Measurements from ENCODE around the gene RAC3.

The RAC3 gene

DNA sequence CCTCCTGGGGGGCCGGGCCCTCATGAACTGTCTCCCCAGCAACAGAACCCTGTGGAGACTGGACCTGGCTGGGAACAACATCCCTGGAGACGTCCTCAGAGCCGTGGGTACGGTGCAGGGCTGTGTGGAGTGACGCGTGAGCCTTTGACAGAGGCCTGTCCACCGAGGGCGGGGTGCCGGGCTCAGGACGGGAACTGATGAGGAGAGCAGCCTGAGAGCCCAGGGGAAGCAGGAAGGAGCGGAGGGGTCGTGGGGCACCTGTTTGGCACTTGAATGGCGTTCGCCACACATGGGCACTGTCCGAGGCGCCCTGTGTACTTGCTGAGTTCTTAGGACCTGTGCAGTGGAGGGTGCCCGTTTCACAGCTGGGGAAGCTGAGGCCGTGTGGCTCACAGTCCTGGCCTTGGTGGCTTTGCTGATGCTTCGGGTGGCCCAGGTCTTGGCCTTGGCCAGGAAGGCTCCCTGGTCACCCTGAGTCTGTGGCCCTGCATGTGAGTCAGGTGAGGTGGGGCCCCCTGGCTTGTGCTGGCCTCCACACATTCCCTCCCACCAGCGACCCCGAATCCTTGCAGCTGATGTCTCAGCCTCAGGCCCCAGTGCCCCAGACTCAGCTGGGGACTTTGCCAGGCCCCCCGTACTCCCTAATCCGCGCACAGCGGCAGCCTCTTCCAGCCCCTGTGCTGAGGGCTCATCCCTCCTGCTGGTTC, 5.9 kb upstream of the RAC3 start:
- 95 to 96% methylated on average over 25 of the region's 25 CpGs for WGBS, 2 experiments
- Histone ChIP-seq H3K27ac (ENCODE audit: insufficient read depth, low read depth, low read length, poor library complexity, severe bottlenecking) (no peak overlapping the region), H3K9me3 (ENCODE audit: control insufficient read depth, low read length) (no peaks in the 10 kb centered on the region)

DNA sequence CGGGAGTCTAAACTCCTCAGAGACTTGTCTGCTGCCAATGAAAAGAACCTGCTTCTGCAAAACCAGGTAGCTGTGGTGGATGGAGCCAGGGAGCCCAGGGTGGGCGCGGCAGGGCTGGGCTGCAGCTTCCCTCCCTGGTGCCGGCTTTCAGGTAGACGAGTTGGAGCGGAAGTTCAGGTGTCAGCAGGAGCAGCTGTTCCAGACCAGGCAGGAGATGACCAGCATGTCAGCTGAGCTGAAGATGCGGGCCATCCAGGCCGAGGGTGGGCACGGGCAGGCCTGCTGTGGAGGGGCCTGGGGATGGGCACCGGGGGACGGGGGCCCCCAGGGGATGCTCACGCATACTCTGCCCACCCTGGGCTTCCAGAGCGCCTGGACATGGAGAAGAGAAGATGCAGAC, 3.2 kb upstream of the RAC3 start:
- no peaks in the 10 kb centered on the region for H3K27me3 ChIP-seq (ENCODE audit: control insufficient read depth, insufficient read depth, low read length, poor library complexity, severe bottlenecking)
- WGBS, 2 experiments, result 95 to 97% methylated on average over 13 of the region's 13 CpGs
- no peak overlapping the region for H3K4me3 ChIP-seq (ENCODE audit: insufficient read depth, low read depth, low read length)
- no peaks in the 10 kb centered on the region for H3K36me3 ChIP-seq (ENCODE audit: control insufficient read depth, insufficient read depth, low read length)
- no peaks in the 10 kb centered on the region for H3K9me3 ChIP-seq (ENCODE audit: control insufficient read depth, low read length)
- peaks cover 11% of the 10 kb centered on the region for H3K4me1 ChIP-seq (ENCODE audit: control insufficient read depth, insufficient read depth, low read length)
- no peak overlapping the region for H3K27ac ChIP-seq (ENCODE audit: insufficient read depth, low read depth, low read length, poor library complexity, severe bottlenecking)

More for the DNA sequence above, 5.9 kb upstream of the RAC3 start:
- Histone ChIP-seq H3K4me3 (ENCODE audit: insufficient read depth, low read depth, low read length) (no peak overlapping the region), H3K4me1 (ENCODE audit: control insufficient read depth, insufficient read depth, low read length) (peaks cover 17% of the 10 kb centered on the region), H3K36me3 (ENCODE audit: control insufficient read depth, insufficient read depth, low read length) (no peaks in the 10 kb centered on the region), H3K27me3 (ENCODE audit: control insufficient read depth, insufficient read depth, low read length, poor library complexity, severe bottlenecking) (no peaks in the 10 kb centered on the region)

DNA sequence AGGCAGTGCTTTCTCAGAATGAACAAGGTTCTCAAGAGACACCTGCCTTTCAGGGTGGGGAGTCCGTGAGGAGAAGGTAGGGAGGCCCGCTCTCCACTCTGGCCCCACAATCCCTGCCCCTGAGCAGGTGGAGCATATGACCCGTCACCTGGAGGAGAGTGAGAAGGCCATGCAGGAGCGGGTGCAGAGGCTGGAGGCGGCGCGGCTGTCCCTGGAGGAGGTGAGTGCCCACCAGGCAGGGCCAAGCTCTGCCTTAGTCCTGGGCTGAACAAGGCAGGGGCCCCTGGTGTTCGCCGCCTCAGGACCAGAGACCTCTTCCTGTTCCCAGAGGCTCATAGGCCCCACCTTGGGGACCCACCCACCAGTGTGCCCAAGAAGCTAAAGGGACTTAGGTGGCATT, 2.5 kb upstream of the RAC3 start:
- 96% methylated on average over 9 of the region's 9 CpGs for WGBS, 2 experiments
- H3K36me3 ChIP-seq (ENCODE audit: control insufficient read depth, insufficient read depth, low read length), result no peaks in the 10 kb centered on the region
- no peak overlapping the region for H3K27ac ChIP-seq (ENCODE audit: insufficient read depth, low read depth, low read length, poor library complexity, severe bottlenecking)
- no peak overlapping the region for H3K4me3 ChIP-seq (ENCODE audit: insufficient read depth, low read depth, low read length)
- no peaks in the 10 kb centered on the region for H3K9me3 ChIP-seq (ENCODE audit: control insufficient read depth, low read length)
- peaks cover 9% of the 10 kb centered on the region for H3K4me1 ChIP-seq (ENCODE audit: control insufficient read depth, insufficient read depth, low read length)
- no peaks in the 10 kb centered on the region for H3K27me3 ChIP-seq (ENCODE audit: control insufficient read depth, insufficient read depth, low read length, poor library complexity, severe bottlenecking)

DNA sequence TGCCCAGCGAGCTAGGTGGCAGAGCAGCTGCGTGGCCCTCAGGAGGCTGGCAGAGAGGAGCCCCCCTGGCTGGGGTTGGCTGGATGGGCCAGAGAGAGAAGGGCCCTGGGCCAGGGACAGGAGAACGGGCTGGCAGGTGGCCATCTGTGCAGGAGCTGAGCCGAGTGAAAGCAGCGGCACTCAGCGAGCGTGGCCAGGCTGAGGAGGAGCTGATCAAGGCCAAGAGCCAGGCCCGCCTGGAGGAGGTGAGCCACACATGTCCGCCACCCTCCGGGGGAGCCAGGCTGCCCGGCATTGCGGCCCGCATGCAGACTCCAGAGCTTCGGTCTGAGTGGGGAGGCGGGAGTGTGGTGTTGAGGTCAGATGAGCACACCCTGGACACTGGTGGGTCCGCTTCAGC, 2.1 kb upstream of the RAC3 start:
- Histone ChIP-seq H3K36me3 (ENCODE audit: control insufficient read depth, insufficient read depth, low read length) (no peaks in the 10 kb centered on the region), H3K4me3 (ENCODE audit: insufficient read depth, low read depth, low read length) (no peak overlapping the region), H3K27ac (ENCODE audit: insufficient read depth, low read depth, low read length, poor library complexity, severe bottlenecking) (no peak overlapping the region), H3K9me3 (ENCODE audit: control insufficient read depth, low read length) (no peaks in the 10 kb centered on the region), H3K27me3 (ENCODE audit: control insufficient read depth, insufficient read depth, low read length, poor library complexity, severe bottlenecking) (no peaks in the 10 kb centered on the region), H3K4me1 (ENCODE audit: control insufficient read depth, insufficient read depth, low read length) (peaks cover 7% of the 10 kb centered on the region)
- WGBS, 2 experiments, result 94 to 95% methylated on average over 16 of the region's 16 CpGs

DNA sequence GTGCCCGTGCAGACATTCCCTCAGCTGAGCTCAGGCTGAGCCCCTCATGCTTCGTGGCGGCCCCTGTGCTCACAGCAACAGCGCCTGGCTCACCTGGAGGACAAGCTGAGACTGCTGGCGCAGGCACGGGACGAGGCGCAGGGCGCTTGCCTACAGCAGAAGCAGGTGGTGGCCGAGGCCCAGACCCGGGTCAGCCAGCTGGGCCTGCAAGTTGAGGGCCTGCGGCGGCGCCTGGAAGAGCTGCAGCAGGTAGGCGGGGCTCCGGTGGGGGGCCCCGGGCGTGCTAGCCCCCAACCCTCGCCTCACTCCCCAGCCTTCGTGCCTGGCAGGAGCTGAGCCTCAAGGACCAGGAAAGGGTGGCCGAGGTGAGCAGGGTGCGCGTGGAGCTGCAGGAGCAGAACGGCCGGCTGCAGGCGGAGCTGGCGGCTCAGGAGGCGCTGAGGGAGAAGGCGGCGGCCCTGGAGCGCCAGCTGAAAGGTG, 1.4 kb upstream of the RAC3 start:
- no peaks in the 10 kb centered on the region for H3K9me3 ChIP-seq (ENCODE audit: control insufficient read depth, low read length)
- no peak overlapping the region for H3K27ac ChIP-seq (ENCODE audit: insufficient read depth, low read depth, low read length, poor library complexity, severe bottlenecking)
- H3K36me3 ChIP-seq (ENCODE audit: control insufficient read depth, insufficient read depth, low read length), result no peaks in the 10 kb centered on the region
- no peak overlapping the region for H3K4me3 ChIP-seq (ENCODE audit: insufficient read depth, low read depth, low read length)
- peaks cover 7% of the 10 kb centered on the region for H3K4me1 ChIP-seq (ENCODE audit: control insufficient read depth, insufficient read depth, low read length)
- 72% methylated on average over 31 of the region's 31 CpGs for WGBS, 2 experiments
- H3K27me3 ChIP-seq (ENCODE audit: control insufficient read depth, insufficient read depth, low read length, poor library complexity, severe bottlenecking), result no peaks in the 10 kb centered on the region

DNA sequence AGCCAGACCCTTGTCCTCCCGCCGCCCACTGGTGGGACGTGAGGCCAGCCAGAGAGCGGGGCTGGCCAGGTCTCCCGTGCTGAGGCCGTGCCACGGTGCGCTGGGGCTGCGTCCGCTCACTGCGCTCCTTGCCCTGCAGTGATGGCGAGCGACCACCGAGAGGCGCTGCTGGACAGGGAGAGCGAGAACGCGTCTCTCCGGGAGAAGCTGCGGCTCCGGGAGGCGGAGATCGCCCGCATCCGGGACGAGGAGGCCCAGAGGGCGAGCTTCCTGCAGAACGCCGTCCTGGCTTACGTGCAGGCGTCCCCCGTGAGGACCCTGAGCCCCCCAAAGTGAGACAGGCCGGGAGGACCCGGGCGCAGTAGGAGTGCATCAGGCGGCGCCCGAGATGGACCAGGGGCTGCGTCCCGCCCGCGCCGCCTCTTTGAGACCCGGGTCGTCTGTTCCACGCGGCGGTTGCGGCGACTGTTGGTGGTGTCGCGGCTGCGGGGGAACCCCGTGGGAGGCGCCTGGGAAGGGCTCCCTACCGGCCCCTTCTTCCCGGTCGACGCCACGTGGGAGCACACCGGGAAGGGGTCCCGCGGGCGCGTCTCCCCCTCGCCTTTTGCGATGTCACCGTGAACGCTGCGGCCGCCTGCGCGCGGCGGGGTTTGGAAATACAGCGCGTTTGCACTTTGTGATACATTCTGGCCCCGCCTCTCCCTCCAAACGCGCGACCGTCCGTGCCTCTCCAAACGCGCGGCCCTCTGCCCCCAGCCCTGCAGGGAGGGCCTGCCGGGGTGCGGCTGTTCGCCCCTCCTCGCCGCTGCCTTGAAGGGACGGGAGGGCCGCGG, 792 bp upstream of the RAC3 start:
- WGBS, 2 experiments, result 1 to 2% methylated on average over 94 of the region's 94 CpGs
- H3K36me3 ChIP-seq (ENCODE audit: control insufficient read depth, insufficient read depth, low read length), result no peaks in the 10 kb centered on the region
- H3K4me3 ChIP-seq (ENCODE audit: insufficient read depth, low read depth, low read length), result peak overlapping the region; percentile 51
- no peaks in the 10 kb centered on the region for H3K9me3 ChIP-seq (ENCODE audit: control insufficient read depth, low read length)
- peaks cover 7% of the 10 kb centered on the region for H3K4me1 ChIP-seq (ENCODE audit: control insufficient read depth, insufficient read depth, low read length)
- H3K27me3 ChIP-seq (ENCODE audit: control insufficient read depth, insufficient read depth, low read length, poor library complexity, severe bottlenecking), result no peaks in the 10 kb centered on the region
- H3K27ac ChIP-seq (ENCODE audit: insufficient read depth, low read depth, low read length, poor library complexity, severe bottlenecking), result peak overlapping the region; percentile 36

DNA sequence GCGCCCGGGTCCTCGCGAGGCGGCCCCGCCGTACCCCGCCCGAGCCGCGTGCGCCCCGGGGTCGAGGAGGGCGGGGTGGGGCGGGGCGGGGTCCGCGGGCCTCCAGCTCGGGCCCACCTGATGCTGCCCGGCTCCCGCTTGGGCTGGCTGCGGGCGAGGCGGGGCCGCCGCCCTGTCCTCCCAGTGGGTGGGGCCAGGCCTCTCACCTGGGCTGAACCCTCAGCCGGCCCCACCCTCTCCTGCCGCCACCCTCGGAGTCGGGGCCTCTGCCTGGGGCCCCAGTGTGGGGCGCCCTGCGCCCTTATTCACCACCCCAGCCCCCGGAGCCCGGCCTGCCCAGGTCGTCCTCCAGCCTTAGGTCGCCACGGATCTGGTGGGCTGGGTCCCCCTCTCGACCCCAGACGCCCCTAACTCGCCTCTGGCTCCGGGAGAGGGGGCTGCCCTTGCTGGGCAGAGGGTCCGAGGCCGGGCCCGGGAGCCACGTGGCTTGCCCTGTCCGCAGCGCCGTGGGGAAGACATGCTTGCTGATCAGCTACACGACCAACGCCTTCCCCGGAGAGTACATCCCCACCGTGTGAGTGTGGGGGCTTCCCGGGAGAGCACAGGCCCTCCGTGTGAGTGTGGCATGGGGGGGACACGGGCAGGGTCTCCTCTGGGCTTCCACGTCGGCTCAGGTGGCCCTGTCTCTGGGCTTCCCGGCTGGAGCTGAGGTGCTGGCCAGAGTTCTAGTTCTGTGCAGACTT, 578 bp downstream of the RAC3 start:
- Histone ChIP-seq H3K9me3 (ENCODE audit: control insufficient read depth, low read length) (no peaks in the 10 kb centered on the region), H3K27ac (ENCODE audit: insufficient read depth, low read depth, low read length, poor library complexity, severe bottlenecking) (no peak overlapping the region), H3K27me3 (ENCODE audit: control insufficient read depth, insufficient read depth, low read length, poor library complexity, severe bottlenecking) (peaks cover 7% of the 10 kb centered on the region), H3K36me3 (ENCODE audit: control insufficient read depth, insufficient read depth, low read length) (no peaks in the 10 kb centered on the region), H3K4me1 (ENCODE audit: control insufficient read depth, insufficient read depth, low read length) (peaks cover 7% of the 10 kb centered on the region), H3K4me3 (ENCODE audit: insufficient read depth, low read depth, low read length) (peak overlapping the region; percentile 51)
- WGBS, 2 experiments, result 7 to 8% methylated on average over 59 of the region's 59 CpGs

DNA sequence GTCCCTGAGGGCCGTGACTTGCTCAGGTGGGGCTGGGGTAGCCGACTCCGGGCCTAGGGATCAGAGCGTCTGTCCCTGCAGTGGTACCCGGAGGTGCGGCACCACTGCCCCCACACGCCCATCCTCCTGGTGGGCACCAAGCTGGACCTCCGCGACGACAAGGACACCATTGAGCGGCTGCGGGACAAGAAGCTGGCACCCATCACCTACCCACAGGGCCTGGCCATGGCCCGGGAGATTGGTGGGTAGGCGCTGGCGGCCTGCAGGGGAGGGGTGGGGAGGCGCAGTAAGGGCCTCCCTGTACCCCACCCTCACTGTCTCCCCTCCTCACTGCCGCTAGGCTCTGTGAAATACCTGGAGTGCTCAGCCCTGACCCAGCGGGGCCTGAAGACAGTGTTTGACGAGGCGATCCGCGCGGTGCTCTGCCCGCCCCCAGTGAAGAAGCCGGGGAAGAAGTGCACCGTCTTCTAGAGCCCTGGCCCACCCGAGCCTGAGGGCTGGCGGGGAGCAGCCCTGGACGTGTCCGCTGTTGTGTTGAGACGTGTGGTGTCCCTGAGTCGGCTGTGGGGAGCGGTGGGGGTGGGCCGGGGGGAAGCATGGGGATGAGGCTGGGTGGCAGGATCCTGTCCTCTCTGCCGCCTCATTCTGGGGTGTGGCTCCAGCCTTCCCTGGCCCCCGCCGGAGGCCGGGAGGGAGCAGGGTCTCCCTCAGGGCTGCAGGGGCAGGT, 2.0 kb downstream of the RAC3 start:
- no peak overlapping the region for H3K27ac ChIP-seq (ENCODE audit: insufficient read depth, low read depth, low read length, poor library complexity, severe bottlenecking)
- H3K9me3 ChIP-seq (ENCODE audit: control insufficient read depth, low read length), result no peaks in the 10 kb centered on the region
- H3K4me3 ChIP-seq (ENCODE audit: insufficient read depth, low read depth, low read length), result no peak overlapping the region
- H3K4me1 ChIP-seq (ENCODE audit: control insufficient read depth, insufficient read depth, low read length), result peaks cover 7% of the 10 kb centered on the region
- 94 to 95% methylated on average over 38 of the region's 38 CpGs for WGBS, 2 experiments
- peaks cover 7% of the 10 kb centered on the region for H3K27me3 ChIP-seq (ENCODE audit: control insufficient read depth, insufficient read depth, low read length, poor library complexity, severe bottlenecking)
- no peaks in the 10 kb centered on the region for H3K36me3 ChIP-seq (ENCODE audit: control insufficient read depth, insufficient read depth, low read length)

DNA sequence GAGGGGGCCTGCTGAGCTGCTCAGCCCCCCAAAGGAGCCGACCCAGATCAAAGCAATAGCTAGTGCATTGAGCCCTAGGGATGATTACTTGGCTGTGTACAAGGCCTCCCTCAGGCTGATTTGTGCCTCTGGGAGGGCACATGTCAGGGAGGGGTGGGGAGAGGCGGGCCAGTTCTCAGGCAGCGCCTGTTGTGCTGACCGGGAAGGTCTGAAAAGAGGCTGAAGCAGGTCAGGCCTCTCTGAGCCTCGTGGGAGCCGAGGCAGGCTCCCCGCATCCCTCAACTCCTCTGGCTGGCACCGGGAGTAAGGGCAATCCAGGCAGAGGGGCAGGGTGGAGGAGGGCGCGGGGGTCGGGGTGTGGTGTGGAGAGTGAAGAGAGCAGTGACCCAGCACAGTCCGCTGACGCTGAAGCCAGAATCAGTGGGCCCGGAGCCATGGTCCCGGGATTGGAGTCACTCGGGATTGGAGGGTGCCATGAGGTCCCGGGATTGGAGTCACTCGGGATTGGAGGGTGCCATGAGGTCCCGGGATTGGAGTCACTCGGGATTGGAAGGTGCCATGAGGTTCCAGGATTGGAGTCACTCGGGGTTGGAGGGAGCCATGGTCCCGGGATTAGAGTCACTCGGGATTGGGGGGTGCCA, 3.0 kb downstream of the RAC3 start:
- Histone ChIP-seq H3K4me3 (ENCODE audit: insufficient read depth, low read depth, low read length) (no peak overlapping the region), H3K27ac (ENCODE audit: insufficient read depth, low read depth, low read length, poor library complexity, severe bottlenecking) (no peak overlapping the region), H3K4me1 (ENCODE audit: control insufficient read depth, insufficient read depth, low read length) (peaks cover 7% of the 10 kb centered on the region), H3K27me3 (ENCODE audit: control insufficient read depth, insufficient read depth, low read length, poor library complexity, severe bottlenecking) (peaks cover 7% of the 10 kb centered on the region), H3K36me3 (ENCODE audit: control insufficient read depth, insufficient read depth, low read length) (no peaks in the 10 kb centered on the region), H3K9me3 (ENCODE audit: control insufficient read depth, low read length) (no peaks in the 10 kb centered on the region)
- 79% methylated on average over 23 of the region's 23 CpGs for WGBS, 2 experiments
